Upper lobe of left lung (tissue), 4 donors: Measurements from ENCODE around the gene CNTNAP5.

Experiments used
- CTCF ChIP-seq, 6 experiments: fragments of 450-650 bp in 4 of 6; fragments of 200-600 bp in 2 of 6; sonication (generic) in 2 of 6; IDR thresholded peaks; one replicate each; pipeline ENCODE4 v1.5.1; 2016 to 2019; ENCODE audit warnings: antibody characterized with exemption in 6 of 6
- EP300 ChIP-seq, 4 donors: sonication (generic); formaldehyde crosslinking; IDR thresholded peaks; one replicate each; pipeline ENCODE4 v1.5.1; 2017; ENCODE audit warnings: antibody characterized with exemption in 4 of 4, control low read depth in 2 of 4
- POLR2A ChIP-seq, 4 donors: fragments of 450-650 bp; IDR thresholded peaks; one replicate each; pipeline ENCODE4 v1.5.1; 2016 to 2017; ENCODE audit warnings: antibody characterized with exemption in 4 of 4, mild to moderate bottlenecking in 2 of 4
- POLR2AphosphoS5 ChIP-seq, 2 donors: sonication (generic); formaldehyde crosslinking; IDR thresholded peaks; one replicate each; pipeline ENCODE4 v1.5.1; 2017; ENCODE audit warnings: antibody characterized with exemption in 2 of 2

GRCh38 chr2:124836416-124836815 lies 811.3 kb downstream of the CNTNAP5 start:
- TF ChIP-seq EP300 (IDR thresholded peaks at IDR 0.05) (no peak), CTCF (IDR thresholded peaks at IDR 0.05) (no peak), POLR2A (IDR thresholded peaks at IDR 0.05) (no peak), POLR2AphosphoS5 (IDR thresholded peaks at IDR 0.05) (no peak)
